ENCODE data around the gene PTMS.
A peak's percentile ranks its signal among the peaks of the same experiment; 100 is the strongest.
"Not testable (repeated sequence)": the region's sequence is repeated elsewhere in the genome, so short reads cannot be mapped to it uniquely, and the experiment has no call there.

Gene PTMS

DNA sequence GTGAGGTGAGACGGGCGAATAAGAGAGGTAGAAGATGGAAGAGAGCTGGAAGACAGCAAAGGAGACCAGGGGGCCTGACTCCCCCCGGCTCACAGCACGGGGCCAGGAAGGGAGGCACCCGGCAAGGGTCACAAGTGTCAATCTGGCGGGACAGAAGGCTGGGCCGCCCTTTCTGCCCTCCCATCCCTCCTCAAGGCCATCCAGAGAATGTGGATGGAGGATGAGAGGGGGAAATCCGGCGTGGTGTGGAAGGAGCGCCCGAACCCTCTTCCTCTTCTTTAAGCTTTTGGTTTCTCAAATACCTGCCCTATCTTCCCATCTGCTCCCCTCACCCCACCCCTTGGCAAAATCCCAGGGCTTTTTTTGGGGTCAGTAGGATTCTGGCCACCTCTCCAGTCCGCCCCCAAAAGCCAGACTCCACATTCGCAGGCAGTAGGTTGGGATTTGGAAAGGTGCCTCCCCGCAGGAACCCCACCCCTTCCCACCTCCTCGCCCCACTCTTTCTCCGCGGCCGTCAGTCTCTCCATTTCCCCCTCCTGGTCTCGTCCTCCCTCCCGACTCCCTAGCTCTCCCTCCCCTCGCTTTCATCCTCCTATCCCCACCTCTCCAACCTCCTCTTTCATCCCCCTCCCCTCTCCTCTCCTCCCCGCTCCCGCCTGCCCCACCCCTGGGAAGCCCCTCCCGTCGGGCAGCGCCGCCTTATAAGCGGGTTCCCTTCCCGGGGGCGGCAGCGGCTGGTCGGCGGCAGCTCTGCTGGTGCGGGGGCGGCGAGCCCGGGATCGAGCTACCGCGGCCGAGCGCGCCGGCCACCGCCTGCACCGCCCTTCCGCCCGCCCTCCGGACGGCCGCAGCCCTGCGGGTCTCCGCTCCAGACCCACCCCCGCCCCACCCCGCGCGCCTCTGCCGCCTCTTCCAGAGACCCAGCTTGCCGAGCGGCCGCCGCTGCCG, at the start of gene PTMS:
PTMS (plus strand) TSS at position 730 of the 948 bp plus-strand sequence. CDS start 343 bp downstream, outside the sequence.
- DNase-seq (ENCODE audit: low read depth, low spot score): peak; percentile 52
- H3K27ac ChIP-seq: peak within 1 kb of the TSS; percentile 82

DNA sequence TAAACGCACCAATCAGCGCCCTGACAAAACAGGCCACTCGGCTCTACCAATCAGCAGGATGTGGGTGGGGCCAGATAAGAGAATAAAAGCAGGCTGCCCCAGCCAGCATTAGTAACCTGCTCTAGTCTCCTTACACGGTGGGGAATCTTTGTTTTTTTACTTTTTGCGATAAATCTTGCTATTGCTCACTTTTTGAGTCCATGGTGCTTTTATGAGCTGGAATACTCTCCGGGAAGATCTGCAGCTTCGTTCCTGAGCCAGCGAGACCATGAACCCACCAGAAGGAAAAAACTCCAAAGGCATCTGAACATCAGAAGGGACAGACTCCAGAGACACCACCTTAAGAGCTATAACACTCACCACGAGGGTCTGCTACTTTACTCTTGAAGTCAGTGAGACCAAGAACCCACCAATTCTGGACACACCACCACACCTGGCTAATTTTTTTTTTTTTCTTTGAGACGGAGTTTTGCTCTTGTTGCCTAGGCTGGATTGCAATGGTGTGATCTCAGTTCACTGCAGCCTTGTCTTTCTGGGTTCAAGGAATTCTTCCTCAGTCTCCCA, 49.2 kb upstream of the PTMS start:
- no peak for DNase-seq (ENCODE audit: low read depth, low spot score)
- no peak overlapping the region for H3K27ac ChIP-seq

GRCh38 chr12:6722863-6723262, 43.3 kb upstream of the PTMS start:
- H3K27ac ChIP-seq: no peak overlapping the region
- DNase-seq (ENCODE audit: low read depth, low spot score): no peak

DNA sequence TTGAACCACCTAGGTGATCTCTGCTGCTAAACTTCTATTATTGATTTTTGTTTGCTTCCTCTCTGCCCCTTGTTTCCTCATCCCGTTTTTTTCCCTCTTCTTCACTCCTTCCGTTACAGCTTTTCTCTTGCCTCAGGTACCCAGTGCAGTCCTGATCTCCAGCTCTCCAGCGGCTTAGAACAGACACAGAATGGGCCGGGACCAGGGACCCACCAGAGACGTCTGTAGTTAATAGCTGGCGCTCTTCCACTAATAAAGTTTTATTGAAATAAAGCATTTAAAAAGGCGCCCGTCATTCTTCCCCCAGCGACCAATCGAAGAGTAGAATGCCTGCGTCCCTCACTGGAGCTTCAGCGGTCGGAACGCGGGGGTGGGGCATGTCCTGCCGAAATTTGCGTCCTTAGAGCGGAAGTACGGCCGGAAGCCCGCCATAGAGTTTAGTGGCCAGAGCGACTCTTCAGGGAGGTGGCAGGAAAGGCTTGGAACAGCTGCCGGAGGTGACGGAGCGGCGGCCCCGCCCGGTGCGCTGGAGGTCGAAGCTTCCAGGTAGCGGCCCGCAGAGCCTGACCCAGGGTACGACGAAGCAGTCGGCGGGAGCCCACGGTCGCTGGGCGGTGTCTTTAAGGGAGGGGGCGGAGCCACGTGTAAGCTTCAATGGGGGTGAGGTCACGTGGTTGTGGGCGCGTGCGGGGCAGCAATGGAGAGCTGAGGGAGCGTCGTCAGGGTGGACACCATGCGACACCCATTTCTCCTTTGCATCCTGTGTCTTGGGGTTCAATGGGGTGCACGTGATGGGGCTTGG, 42.4 kb upstream of the PTMS start, which contains the start of gene COPS7A:
COPS7A (plus strand) TSS at position 440 of the 802 bp plus-strand sequence. CDS start 611 bp downstream, outside the sequence.
- H3K27ac ChIP-seq: peak within 1 kb of the TSS; percentile 84

DNA sequence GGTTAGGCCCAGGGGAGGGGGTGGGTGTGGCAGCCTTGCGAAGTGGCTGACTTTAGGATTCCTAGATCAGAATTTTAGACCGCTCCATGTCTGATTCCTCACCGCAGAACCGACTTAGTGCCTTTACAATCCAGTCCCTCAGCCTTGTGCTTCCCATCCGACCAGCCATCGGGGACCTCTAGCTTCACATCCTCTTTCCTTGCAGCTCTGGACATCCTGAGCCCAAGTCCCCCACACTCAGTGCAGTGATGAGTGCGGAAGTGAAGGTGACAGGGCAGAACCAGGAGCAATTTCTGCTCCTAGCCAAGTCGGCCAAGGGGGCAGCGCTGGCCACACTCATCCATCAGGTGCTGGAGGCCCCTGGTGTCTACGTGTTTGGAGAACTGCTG, 41.8 kb upstream of the PTMS start:
- no peak for DNase-seq (ENCODE audit: low read depth, low spot score)
- peak overlapping the region; percentile 84 for H3K27ac ChIP-seq

More for the DNA sequence above, 42.4 kb upstream of the PTMS start, which contains the start of gene COPS7A:
- DNase-seq (ENCODE audit: low read depth, low spot score): peak; percentile 94

DNA sequence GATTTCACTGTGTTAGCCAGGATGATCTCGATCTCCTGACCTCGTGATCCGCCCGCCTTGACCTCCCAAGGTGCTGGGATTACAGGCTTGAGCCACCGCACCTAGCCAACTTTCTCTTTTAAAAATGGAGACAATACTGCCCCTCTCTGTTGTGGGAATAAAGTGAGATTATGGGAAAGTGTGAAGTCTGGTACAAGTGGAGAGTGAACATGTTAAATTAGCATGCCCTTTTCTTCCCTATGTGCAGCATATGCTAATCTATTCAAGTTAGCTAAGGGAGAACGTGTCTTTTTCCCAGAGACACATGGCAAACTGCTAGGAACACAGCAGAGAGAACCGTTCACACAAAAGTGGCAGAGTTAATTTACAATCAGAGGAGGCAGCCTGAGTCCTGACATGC, 40.8 kb upstream of the PTMS start:
- H3K27ac ChIP-seq: no peak overlapping the region

DNA sequence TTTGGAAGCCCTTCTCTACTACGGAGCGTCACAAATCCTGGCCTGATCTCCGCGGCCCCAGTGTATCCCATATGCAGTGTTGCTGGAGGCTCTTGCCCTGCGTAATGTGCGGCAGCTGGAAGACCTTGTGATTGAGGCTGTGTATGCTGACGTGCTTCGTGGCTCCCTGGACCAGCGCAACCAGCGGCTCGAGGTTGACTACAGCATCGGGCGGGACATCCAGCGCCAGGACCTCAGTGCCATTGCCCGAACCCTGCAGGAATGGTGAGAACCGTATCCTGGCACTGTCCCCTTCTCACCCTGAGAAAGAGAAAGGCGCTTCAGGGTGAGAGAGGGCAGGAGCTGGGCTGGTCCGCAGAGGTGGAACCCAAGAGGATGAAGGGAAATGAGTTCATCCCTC, 37.0 kb upstream of the PTMS start:
- no peak overlapping the region for H3K27ac ChIP-seq
- DNase-seq (ENCODE audit: low read depth, low spot score): no peak

More for the DNA sequence above, 40.8 kb upstream of the PTMS start:
- DNase-seq (ENCODE audit: low read depth, low spot score): no peak

- H3K27ac ChIP-seq: no peak overlapping the region
- no peak for DNase-seq (ENCODE audit: low read depth, low spot score)
Observed at GRCh38 chr12:6730169-6730568, 36.0 kb upstream of the PTMS start.

GRCh38 chr12:6734506-6735387, 31.4 kb upstream of the PTMS start:
- DNase-seq (ENCODE audit: low read depth, low spot score): no peak
- no peak overlapping the region for H3K27ac ChIP-seq

GRCh38 chr12:6735448-6736191, 30.5 kb upstream of the PTMS start:
- DNase-seq (ENCODE audit: low read depth, low spot score): peak; percentile 91
- peak overlapping the region; percentile 61 for H3K27ac ChIP-seq

DNA sequence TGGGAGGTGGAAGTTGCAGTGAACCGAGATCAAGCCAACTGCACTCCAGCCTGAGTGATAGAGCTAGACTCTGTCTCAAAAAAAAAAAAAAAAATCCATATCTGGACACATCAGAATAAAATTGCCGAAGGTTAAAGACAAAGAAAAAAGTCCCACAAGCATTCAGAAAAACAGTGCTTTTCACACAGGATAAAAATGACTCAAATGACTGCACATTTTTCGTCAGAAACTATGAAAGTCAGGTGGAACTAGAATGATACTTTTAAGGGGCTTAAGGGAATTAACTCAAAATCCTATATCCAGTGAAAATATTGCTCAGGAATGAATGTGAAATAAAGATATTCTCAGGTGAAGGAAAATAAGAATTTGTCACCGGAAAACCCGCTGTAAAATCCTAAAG, 29.4 kb upstream of the PTMS start:
- no peak for DNase-seq (ENCODE audit: low read depth, low spot score)
- H3K27ac ChIP-seq: peak overlapping the region; percentile 61

GRCh38 chr12:6742080-6742479, 24.1 kb upstream of the PTMS start:
- DNase-seq (ENCODE audit: low read depth, low spot score); H3K27ac ChIP-seq: not testable (repeated sequence)

DNA sequence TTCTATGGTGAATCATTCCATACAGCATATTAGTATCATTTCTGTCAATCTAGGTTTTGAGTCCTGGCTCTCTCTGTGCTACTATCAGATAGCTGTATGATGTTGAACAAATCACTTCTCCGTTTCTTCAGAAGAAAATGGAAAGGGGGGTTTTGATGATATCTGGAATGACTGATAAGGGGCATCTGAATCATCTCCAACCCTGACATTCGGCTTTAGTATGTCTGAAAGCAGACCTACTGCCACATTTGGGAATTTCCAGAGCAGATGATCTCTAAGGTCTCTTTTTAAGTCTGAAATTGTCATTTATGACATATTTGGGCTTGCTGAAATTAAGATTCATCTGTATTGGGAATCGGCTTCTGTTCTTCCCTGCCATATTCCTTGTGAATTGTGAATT, 23.3 kb upstream of the PTMS start:
- no peak overlapping the region for H3K27ac ChIP-seq
- no peak for DNase-seq (ENCODE audit: low read depth, low spot score)

- DNase-seq (ENCODE audit: low read depth, low spot score); H3K27ac ChIP-seq: not testable (repeated sequence)
Observed at GRCh38 chr12:6743300-6743699, 22.9 kb upstream of the PTMS start.

GRCh38 chr12:6745741-6746525, 20.2 kb upstream of the PTMS start:
- peak overlapping the region; percentile 83 for H3K27ac ChIP-seq
- DNase-seq (ENCODE audit: low read depth, low spot score): peak; percentile 51

DNA sequence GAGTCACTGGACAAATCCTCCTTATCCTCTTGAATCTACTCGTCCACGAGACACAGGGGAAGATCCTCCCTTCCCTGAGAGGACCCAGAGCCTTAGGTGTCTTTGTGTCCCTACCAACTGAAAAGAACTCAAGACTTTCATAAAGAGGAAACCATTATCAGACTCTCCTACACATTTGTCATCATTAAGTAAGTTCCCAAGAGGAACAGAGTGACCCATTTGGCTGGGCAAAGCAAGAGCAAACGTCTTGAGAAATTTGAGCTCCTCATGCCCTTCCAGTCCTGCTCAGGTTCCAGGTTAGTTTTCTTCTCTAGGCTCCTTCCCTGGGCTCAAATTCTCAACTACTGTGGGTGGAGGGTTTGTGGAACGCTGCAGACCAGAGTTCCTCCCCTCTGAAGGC, 18.9 kb upstream of the PTMS start:
- DNase-seq (ENCODE audit: low read depth, low spot score): no peak

DNA sequence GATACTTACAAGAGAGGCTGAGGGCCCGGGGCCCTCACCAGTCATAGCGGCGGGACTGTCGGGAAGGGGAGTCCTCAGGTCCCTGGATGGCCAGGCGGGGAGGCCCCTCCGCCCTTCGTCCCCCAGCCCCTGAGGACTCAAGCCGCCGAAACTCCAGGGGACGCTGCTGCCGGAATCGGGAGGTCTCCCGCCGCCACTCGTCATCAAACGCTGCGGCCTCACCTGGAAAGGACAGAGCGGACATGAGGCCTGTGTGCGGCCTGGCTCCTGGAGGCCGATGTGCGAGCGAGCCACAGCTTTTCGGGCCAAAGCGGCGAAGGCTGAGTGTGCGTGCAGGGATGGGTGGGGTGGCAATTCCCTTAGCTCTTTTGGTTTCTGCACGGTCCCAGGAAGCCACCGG, 17.4 kb upstream of the PTMS start:
- DNase-seq (ENCODE audit: low read depth, low spot score): no peak
- H3K27ac ChIP-seq: no peak overlapping the region

More for the DNA sequence above, 18.9 kb upstream of the PTMS start:
- peak overlapping the region; percentile 83 for H3K27ac ChIP-seq

DNA sequence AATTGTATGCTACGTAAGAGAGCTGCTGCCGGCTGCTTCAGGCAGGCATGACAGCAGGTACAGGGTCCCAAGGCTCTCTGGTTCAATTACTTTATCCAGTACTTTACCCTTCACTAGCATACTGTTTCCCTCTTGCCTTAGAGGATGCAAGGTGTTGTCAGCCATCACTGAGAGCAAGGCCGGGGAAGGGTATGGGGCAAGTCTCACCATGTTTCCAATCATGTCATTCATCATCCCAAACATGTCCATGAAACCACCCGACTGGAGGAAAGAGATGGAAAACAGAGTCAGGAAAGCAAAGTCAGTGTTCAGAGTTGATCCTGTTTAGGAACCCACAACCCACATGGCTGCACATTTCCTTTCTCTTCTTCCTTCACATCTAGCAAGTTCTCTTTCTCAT, 15.7 kb upstream of the PTMS start:
- peak overlapping the region; percentile 1 for H3K27ac ChIP-seq
- no peak for DNase-seq (ENCODE audit: low read depth, low spot score)

Data from epithelial cell of prostate (primary cell).